Hepatocyte (in vitro differentiated cells): ENCODE results near the gene PHGDH.

ENCODE experiments used
- EZH2 ChIP-seq: fragments of 200-600 bp; sonication (generic); IDR thresholded peaks from 2 replicates; pipeline ENCODE4 v1.6.1; 2016; ENCODE audit warnings: antibody characterized with exemption, mild to moderate bottlenecking, borderline replicate concordance
- EZH2phosphoT487 ChIP-seq: fragments of 200-600 bp; sonication (generic); IDR thresholded peaks from one replicate; pipeline ENCODE4 v1.6.1; 2018; ENCODE audit warnings: antibody characterized with exemption, mild to moderate bottlenecking, low read depth, moderate library complexity; ENCODE audit not compliant: unreplicated experiment, severe bottlenecking
- TF ChIP-seq, protein P1 (sequence below): fragments of 200-600 bp; sonication (generic); IDR thresholded peaks from 2 replicates; pipeline ENCODE4 v1.5.1; 2016; ENCODE audit warnings: antibody characterized with exemption, mild to moderate bottlenecking; ENCODE audit not compliant: poor library complexity

DNA sequence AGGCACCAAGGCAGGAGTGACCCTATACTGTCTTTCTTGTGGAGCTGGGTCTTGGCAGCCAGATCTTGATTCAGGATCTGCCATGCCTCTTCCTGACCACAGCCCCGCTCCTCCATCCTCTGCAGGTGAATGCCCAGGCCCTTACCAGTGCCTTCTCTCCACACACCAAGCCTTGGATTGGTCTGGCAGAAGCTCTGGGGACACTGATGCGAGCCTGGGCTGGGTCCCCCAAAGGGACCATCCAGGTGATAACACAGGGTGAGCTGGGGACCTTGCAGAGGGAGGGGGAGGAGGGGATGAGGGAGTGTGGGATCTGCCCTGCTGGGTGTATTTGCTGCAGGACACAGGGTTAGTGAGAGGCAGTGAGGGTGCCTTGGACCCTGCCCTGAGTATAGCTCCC lies 28.5 kb downstream of the PHGDH start:
- TF ChIP-seq, protein P1, sequence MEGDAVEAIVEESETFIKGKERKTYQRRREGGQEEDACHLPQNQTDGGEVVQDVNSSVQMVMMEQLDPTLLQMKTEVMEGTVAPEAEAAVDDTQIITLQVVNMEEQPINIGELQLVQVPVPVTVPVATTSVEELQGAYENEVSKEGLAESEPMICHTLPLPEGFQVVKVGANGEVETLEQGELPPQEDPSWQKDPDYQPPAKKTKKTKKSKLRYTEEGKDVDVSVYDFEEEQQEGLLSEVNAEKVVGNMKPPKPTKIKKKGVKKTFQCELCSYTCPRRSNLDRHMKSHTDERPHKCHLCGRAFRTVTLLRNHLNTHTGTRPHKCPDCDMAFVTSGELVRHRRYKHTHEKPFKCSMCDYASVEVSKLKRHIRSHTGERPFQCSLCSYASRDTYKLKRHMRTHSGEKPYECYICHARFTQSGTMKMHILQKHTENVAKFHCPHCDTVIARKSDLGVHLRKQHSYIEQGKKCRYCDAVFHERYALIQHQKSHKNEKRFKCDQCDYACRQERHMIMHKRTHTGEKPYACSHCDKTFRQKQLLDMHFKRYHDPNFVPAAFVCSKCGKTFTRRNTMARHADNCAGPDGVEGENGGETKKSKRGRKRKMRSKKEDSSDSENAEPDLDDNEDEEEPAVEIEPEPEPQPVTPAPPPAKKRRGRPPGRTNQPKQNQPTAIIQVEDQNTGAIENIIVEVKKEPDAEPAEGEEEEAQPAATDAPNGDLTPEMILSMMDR, result no peak
- TF ChIP-seq EZH2, result no peak
- TF ChIP-seq EZH2phosphoT487, result no peak
